ENCODE results near the gene GLT8D2. TPM values are rescaled to one million over a fixed set of nuclear protein-coding genes. Genes with fewer than 3 reads are reported as not detected.

Gene GLT8D2
- total and polyA plus RNA-seq, 2 experiments from 2014 or later: 4.2 to 8.5 TPM

Other genes with a start within 250 kb of the GLT8D2 start
- gene NT5DC3, start 209.0 kb downstream of the GLT8D2 start, total RNA-seq (2014; rRNA removed; shearing (Covaris generic)): 10.2 and 12.5 TPM in 2 replicates
- gene NT5DC3, start 209.0 kb downstream of the GLT8D2 start, polyA plus RNA-seq (2016; fragmentation: Nextera tagmentation; extraction: Ambion mirVana): 2.2 and 2.5 TPM in 2 replicates
- 578 and 605 TPM in 2 replicates for gene HSP90B1, start 119.8 kb downstream of the GLT8D2 start, total RNA-seq (2014; rRNA removed; shearing (Covaris generic))
- gene HSP90B1, start 119.8 kb downstream of the GLT8D2 start, polyA plus RNA-seq (2016; fragmentation: Nextera tagmentation; extraction: Ambion mirVana): 1,253 and 1,312 TPM in 2 replicates
- 57.0 and 58.3 TPM in 2 replicates for gene TDG, start 84.3 kb downstream of the GLT8D2 start, total RNA-seq (2014; rRNA removed; shearing (Covaris generic))
- 63.2 and 66.2 TPM in 2 replicates for gene TDG, start 84.3 kb downstream of the GLT8D2 start, polyA plus RNA-seq (2016; fragmentation: Nextera tagmentation; extraction: Ambion mirVana)
- 0.54 and 1.9 TPM in 2 replicates for gene HCFC2, start 14.3 kb upstream of the GLT8D2 start, total RNA-seq (2014; rRNA removed; shearing (Covaris generic))
- 1.1 and 2.5 TPM in 2 replicates for gene HCFC2, start 14.3 kb upstream of the GLT8D2 start, polyA plus RNA-seq (2016; fragmentation: Nextera tagmentation; extraction: Ambion mirVana)
- 28.9 and 32.7 TPM in 2 replicates for gene NFYB, start 88.0 kb upstream of the GLT8D2 start, total RNA-seq (2014; rRNA removed; shearing (Covaris generic))
- gene NFYB, start 88.0 kb upstream of the GLT8D2 start, polyA plus RNA-seq (2016; fragmentation: Nextera tagmentation; extraction: Ambion mirVana): 51.9 and 67.2 TPM in 2 replicates
- 127 and 135 TPM in 2 replicates for gene TXNRD1, start 165.6 kb upstream of the GLT8D2 start, total RNA-seq (2014; rRNA removed; shearing (Covaris generic))
- 108 and 115 TPM in 2 replicates for gene TXNRD1, start 165.6 kb upstream of the GLT8D2 start, polyA plus RNA-seq (2016; fragmentation: Nextera tagmentation; extraction: Ambion mirVana)